AG20443 (cell line): ENCODE data around the gene CA9.

Source experiments
- DNase-seq: peaks from one replicate; pipeline ENCODE4 v3.0.0; 2012; ENCODE audit warnings: low spot score, mixed read lengths

CA9 gene

GRCh38 chr9:35651956-35652828 is 21.5 kb upstream of the CA9 start:
- no peak for DNase-seq

DNA sequence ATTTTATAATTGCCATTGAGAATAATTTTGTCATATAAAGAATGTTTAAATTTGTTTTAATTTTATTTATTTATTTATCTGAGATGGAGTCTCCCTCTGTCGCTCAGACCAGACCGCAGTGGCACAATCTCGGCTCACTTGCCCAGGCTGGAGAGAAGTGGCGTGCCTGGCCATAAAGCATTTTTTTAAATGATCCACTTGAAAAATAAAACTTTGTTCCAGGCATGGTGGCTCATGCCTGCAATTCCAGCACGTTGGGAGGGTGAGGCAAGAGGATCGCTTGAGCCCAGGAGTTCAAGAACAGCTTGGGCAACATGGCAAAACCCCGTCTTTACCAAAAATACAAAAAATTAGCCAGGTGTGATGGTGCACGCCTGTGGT is 20.9 kb upstream of the CA9 start:
- no peak for DNase-seq

DNA sequence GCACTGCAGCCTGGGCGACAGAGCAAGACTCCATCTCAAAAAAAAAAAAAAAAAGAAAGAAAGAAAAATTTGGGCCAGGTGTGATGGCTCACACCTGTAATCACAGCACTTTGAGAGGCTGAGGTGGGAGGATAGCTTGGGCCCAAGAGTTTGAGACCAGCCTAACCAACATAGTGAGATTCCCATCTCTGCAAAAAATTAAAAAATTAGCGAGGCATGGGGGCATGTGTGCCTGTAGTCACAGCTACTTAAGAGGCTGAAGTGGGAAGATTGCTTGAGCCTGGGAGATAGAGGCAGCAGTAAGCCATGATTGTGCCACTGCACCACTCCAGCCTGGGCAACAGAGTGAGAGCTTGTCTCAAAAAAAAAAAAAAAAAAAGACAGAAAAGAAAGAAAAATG is 20.1 kb upstream of the CA9 start:
- DNase-seq = no peak

- no peak for DNase-seq
These were observed 17.4 kb upstream of the CA9 start for GRCh38 chr9:35656348-35656747.

GRCh38 chr9:35656831-35657545 is 16.7 kb upstream of the CA9 start:
- DNase-seq = peak; percentile 36

GRCh38 chr9:35657546-35658136 is 16.1 kb upstream of the CA9 start, which contains the start of gene RMRP:
Gene RMRP, minus strand, starts transcription at chr9:35658019.
- peak; percentile 93 for DNase-seq

GRCh38 chr9:35658137-35658967 is 15.4 kb upstream of the CA9 start, which contains the start of gene CCDC107:
Gene CCDC107, plus strand, starts transcription at chr9:35658292. Its CDS starts 88 bp downstream, at chr9:35658380.
- DNase-seq = peak; percentile 98

- DNase-seq = peak; percentile 51
These were observed 14.8 kb upstream of the CA9 start for GRCh38 chr9:35658968-35659220.

- DNase-seq = peak; percentile 38
These were observed 14.4 kb upstream of the CA9 start for GRCh38 chr9:35659340-35659739.

- peak; percentile 38 for DNase-seq
These were observed 12.7 kb upstream of the CA9 start for GRCh38 chr9:35660966-35661415.

DNA sequence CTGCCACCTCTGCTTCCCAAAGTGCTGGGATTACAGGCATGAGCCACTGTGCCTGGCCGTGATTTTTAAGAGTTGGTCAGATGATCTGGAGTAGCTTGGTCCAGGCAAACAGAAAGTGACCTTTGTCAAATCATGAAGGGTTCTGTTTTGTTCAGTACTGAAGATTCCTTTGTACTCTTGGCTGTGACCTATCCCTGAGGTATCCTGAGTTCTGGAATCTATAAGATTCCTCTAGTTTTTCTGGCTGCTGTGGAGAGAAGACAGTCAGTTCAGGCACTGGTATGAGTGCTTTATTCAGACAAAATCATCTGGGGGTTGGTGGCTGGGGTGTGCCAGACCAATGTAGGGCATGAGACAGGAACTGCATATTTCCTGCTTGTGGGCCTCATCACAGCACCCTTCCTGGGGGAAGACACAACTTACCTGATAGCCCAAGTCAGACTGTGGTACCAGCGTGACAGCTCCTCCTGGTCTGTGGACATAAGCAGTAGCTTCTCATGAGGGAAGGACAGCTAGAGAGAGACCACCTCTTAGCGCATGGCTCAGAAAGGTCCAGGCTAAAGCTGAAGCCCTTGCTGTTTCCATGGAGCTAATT is 11.9 kb upstream of the CA9 start:
- DNase-seq = no peak

DNA sequence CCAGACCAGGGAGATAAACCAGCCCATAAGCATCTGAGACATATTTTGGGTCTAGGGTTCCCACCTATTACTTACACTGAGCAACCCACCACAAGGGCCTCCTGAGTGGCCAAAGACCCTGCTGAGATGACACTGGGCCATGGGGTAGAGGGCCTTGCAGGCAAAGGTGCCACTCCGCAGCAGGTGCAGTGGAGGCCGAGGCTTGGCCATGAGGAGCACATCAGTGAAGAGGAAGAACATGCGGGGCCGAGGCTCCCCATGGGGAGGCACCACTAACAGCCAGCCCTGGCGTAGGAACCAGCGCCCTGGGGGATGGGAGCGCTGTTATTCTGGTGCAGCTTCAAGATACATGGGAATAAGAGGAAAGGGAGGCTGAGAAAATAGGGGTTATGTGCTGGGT is 11.3 kb upstream of the CA9 start:
- DNase-seq = no peak

DNA sequence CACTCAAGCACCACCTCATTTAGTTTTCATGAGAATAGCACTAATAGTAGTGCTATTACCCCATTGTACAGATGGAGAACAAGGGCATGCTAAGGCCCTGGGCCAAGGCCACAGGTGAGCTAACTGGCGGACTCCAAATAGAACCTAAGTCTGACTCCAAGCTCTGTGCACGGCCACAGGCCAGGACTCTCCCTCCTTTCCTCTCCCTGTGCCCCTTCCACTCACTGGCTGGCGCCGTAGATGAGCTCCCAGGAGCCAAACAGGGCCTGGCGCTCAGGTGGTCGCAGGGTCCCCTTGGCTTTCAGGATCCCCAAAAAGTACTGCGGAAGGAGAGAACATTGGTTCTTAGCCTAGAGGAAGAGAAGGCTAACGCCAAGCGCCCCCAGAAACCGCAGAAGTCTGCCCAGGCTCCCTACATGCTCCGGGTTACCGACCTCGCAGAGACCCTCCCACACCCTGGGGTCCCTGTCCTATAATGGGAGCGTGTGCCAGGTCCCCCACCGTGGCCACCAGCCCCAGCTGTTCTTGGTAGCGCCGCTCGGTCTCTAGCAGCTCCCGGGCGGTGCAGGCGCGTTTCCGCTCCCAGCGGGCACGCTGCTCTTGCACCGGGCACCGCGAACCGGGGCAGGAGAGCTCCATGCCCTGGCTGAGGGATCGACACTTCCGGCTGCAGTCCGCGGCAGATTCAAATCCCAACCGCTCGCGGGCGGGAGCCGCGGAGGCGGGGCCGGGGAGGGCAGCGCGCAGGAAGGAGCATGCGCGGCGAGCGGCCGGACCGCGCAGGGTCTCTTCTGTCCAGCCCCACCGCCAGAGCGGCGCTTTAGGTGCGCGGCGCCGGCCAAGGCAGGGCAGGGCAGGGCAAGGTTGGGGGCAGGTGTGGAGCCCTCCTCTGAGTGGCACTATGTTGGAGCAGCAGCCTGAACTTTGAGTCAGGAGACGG is 8.9 kb upstream of the CA9 start, which contains the start of gene ARHGEF39:
TSS of gene ARHGEF39 (minus strand) at position 665 of the 940 bp plus-strand sequence. CDS start at position 639, 26 bp downstream.
- peak; percentile 97 for DNase-seq

- no peak for DNase-seq
These were observed 8.3 kb upstream of the CA9 start for GRCh38 chr9:35665471-35665818.

GRCh38 chr9:35666045-35666444 is 7.7 kb upstream of the CA9 start:
- peak; percentile 30 for DNase-seq

- DNase-seq = no peak
These were observed 7.2 kb upstream of the CA9 start for GRCh38 chr9:35666549-35666948.

- DNase-seq = no peak
These were observed 5.8 kb upstream of the CA9 start for GRCh38 chr9:35667939-35668338.

DNA sequence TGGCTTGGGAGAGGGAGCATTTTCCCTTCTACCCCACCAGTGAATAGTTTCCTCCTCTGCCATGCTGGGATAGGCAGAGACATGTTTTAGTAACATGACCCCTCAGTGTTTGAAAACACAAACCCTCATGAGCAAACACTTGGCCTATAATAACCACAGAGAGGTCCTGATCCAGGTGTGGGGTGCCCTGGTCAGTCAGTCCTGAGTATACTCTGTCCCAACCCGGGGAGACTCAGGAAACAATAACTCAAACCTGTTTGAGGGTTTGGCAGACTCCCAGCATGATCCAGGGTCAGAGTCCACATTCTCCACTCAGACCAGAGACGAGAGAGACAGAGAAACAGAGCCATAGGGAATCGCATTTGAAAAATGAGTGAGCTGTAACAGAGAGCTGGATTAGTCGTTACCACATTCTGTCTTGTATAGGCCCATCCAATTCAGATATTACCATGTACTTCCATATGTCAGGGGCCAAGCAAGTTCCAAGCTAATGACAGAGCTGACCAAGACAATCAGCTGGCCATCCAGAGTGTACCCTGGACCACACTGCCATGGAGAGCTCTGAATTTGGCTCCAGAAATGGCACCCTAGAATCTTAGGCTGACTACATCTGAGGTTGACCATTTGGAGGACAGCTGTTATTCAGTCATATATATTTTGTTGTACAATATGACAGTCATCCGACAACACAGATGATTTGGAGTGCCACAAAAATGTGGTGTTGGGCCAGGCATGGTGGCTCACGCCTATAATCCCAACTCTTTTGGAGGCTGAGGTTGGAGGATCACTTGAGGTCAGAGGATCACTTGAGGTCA is 4.2 kb upstream of the CA9 start:
- no peak for DNase-seq

DNA sequence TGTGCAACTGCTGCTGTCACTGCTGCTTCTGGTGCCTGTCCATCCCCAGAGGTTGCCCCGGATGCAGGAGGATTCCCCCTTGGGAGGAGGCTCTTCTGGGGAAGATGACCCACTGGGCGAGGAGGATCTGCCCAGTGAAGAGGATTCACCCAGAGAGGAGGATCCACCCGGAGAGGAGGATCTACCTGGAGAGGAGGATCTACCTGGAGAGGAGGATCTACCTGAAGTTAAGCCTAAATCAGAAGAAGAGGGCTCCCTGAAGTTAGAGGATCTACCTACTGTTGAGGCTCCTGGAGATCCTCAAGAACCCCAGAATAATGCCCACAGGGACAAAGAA is 265 bp downstream of the CA9 start:
- no peak for DNase-seq

GRCh38 chr9:35675204-35675603 is 1.5 kb downstream of the CA9 start:
- no peak for DNase-seq
